GM10266 (cell line): ENCODE results near the gene GALNT14.

ENCODE experiments used
- DNase-seq: peaks from one replicate; pipeline ENCODE4 v3.0.0; 2012; ENCODE audit errors: extremely low spot score
- TF ChIP-seq, protein P1 (sequence below): IDR thresholded peaks from 2 replicates; pipeline ENCODE4 v1.5.1; 2012; ENCODE audit warnings: mild to moderate bottlenecking, low read depth; ENCODE audit not compliant: control insufficient read depth, insufficient read depth; ENCODE audit errors: missing control alignments

Gene GALNT14

DNA sequence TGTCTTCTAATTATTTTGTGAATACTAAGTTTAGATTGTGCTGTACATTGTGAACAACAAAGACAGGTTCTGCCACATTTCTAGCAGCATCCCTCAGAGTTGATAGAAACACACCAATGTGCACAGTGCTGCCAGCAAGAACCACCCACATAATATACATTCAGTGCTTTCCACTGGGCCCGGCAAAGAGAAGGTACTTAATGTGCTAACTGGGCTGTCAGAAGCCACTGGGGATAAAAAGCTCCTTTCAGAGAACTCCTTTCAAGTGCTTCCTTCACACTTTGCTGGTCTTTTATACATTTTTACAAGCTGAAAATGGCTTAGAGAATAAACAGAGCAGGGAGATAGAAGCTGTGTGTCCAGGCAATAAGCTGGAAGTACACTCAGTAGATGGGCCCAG, 273.0 kb downstream of the GALNT14 start:
- no peak for DNase-seq
- TF ChIP-seq, protein P1, sequence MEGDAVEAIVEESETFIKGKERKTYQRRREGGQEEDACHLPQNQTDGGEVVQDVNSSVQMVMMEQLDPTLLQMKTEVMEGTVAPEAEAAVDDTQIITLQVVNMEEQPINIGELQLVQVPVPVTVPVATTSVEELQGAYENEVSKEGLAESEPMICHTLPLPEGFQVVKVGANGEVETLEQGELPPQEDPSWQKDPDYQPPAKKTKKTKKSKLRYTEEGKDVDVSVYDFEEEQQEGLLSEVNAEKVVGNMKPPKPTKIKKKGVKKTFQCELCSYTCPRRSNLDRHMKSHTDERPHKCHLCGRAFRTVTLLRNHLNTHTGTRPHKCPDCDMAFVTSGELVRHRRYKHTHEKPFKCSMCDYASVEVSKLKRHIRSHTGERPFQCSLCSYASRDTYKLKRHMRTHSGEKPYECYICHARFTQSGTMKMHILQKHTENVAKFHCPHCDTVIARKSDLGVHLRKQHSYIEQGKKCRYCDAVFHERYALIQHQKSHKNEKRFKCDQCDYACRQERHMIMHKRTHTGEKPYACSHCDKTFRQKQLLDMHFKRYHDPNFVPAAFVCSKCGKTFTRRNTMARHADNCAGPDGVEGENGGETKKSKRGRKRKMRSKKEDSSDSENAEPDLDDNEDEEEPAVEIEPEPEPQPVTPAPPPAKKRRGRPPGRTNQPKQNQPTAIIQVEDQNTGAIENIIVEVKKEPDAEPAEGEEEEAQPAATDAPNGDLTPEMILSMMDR, result no peak

DNA sequence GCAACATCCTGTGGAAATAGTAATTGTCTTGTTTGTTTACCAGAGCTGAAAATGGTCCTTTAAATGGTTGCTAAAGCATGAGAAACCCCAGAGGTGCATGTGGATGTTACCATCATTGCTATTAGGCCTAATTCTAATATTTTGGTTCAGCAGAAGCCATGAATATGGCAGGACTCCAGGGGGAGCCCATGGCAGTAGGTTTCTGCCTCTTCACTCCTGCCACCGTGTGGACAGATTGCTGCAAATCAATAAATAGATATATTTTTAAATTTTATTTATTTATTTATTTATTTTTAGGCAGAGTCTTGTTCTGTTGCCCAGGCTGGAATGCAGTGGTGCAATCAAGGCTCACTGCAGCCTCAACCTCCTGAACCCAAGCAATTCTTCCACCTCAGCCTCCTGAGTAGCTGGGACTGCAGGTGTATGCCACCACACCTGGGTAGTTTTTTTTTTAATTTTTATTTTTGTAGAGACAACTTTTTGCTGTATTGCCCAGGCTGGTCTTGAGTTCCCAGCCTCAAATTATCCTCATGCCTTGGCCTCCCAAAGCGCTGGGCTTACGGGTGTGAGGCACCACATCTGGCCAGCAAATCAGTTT, 276.1 kb downstream of the GALNT14 start:
- TF ChIP-seq, protein P1, result peak; percentile 64
- peak; percentile 57 for DNase-seq

DNA sequence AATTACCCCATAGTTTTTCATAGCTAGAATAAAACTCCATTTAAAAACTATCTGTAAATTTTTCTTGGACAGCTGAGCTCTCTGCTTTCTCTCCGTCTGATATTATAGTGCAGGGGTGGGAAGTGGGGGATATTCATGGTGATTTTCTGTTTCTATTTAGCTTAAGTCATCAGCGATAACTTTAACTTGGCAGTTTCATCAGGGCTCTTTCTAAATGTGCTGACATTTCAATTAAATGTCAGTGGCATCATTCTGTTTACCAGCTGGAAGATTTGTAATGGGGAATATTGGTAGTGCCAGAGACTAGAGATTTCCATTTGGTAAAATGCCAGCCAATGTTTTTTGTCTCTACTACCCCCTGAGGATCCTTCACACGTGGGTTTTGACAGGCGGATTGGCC, 277.5 kb downstream of the GALNT14 start:
- TF ChIP-seq, protein P1, result no peak
- DNase-seq, result no peak
